Measurements from ENCODE around the gene C5orf52. TPM values are rescaled to one million over a fixed set of nuclear protein-coding genes. Genes with fewer than 3 reads are reported as not detected.

Gene C5orf52
- total and polyA plus RNA-seq, 2 experiments from 2014 or later, result not detected

GRCh38 chr5:157657516-157657915 is 13.8 kb upstream of the C5orf52 start:
- Mint-ChIP-seq H3K4me1 (no peaks in the 10 kb centered on the region), H3K27me3 (ENCODE audit: insufficient read depth, low read depth, poor library complexity) (peaks cover 8% of the 10 kb centered on the region), H3K4me3 (no peak overlapping the region), H3K27ac (no peak overlapping the region), H3K9me3 (peaks cover 56% of the 10 kb centered on the region), H3K36me3 (ENCODE audit: low read depth) (peaks cover 15% of the 10 kb centered on the region)
- Histone ChIP-seq H3K9me2 (ENCODE audit: insufficient read depth) (0 out of 2 replicates have a peak, but pooled peaks cover under 1% of the 10 kb centered on the region), H3K4me2 (no peak overlapping the region), H3K79me2 (replicated peaks; ENCODE audit: insufficient read depth) (no peaks in the 10 kb centered on the region), H2AFZ (no peak overlapping the region), H3K36me3 (ENCODE audit: insufficient read depth) (peaks cover 4% of the 10 kb centered on the region; the same call in 1 of the 2 replicates), H3K27me3 (ENCODE audit: insufficient read depth) (peaks cover 12% of the 10 kb centered on the region), H4K20me1 (replicated peaks; ENCODE audit: insufficient read depth) (no peaks in the 10 kb centered on the region), H3K27ac (ENCODE audit: low read depth) (no peak overlapping the region), H3K4me1 (ENCODE audit: insufficient read depth) (no peaks in the 10 kb centered on the region), H3K4me3 (no peak overlapping the region), H3F3A (replicated peaks; ENCODE audit: low read depth) (0 out of 2 replicates have a peak, but pooled peaks cover 6% of the 10 kb centered on the region)
- DNase-seq (ENCODE audit: low spot score), result no peak
- no peak for ATAC-seq
- no peak for TF ChIP-seq ETS1 (IDR thresholded peaks at IDR 0.05)
- no peak for TF ChIP-seq ZNF114 (CRISPR knock-in tag; IDR thresholded peaks at IDR 0.05)
- TF ChIP-seq ZNF462 (CRISPR knock-in tag; IDR thresholded peaks at IDR 0.05), result no peak
- TF ChIP-seq NANOG (IDR thresholded peaks at IDR 0.05; ENCODE audit: borderline replicate concordance), result no peak
- no peak for TF ChIP-seq STAT1 (IDR thresholded peaks at IDR 0.05; ENCODE audit: unreplicated experiment)
- TF ChIP-seq CREB1 (CRISPR knock-in tag; IDR thresholded peaks at IDR 0.05; ENCODE audit: low read depth), result no peak

All from GM23338 (cell line).